MM.1S (cell line): ENCODE results near the gene CD209.

Source experiments
- DNase-seq: peaks from one replicate; pipeline ENCODE4 v3.0.0-alpha.2; 2015
- H2AFZ ChIP-seq: fragments of 300-600 bp; sonication (generic); 2 replicates; pipeline ENCODE4 v1.6.0; 2016; ENCODE audit warnings: antibody characterized with exemption, low read length
- H3F3A ChIP-seq: fragments of 300-600 bp; sonication (generic); 2 replicates; pipeline ENCODE4 v1.6.1; 2016; ENCODE audit warnings: mild to moderate bottlenecking, antibody characterized with exemption, low read length, moderate library complexity, mixed read lengths; ENCODE audit not compliant: insufficient read depth
- H3K27ac ChIP-seq: fragments of 300-600 bp; sonication (generic); 2 replicates; pipeline ENCODE4 v1.5.1; 2016; ENCODE audit warnings: mild to moderate bottlenecking, low read length
- H3K27me3 ChIP-seq: fragments of 300-600 bp; sonication (generic); replicated peaks from 2 replicates; pipeline ENCODE4 v1.6.0; 2016; ENCODE audit warnings: low read length; ENCODE audit not compliant: insufficient read depth
- H3K36me3 ChIP-seq: fragments of 300-600 bp; sonication (generic); replicated peaks from 2 replicates; pipeline ENCODE4 v1.6.1; 2016; ENCODE audit warnings: mild to moderate bottlenecking, low read length, mixed read lengths; ENCODE audit not compliant: insufficient read depth
- H3K4me1 ChIP-seq: fragments of 300-600 bp; sonication (generic); 2 replicates; pipeline ENCODE4 v1.6.1; 2016; ENCODE audit warnings: low read length, mixed read lengths
- H3K4me2 ChIP-seq: fragments of 300-600 bp; sonication (generic); 2 replicates; pipeline ENCODE4 v1.6.0; 2016; ENCODE audit warnings: low read depth, low read length
- H3K4me3 ChIP-seq: fragments of 300-600 bp; sonication (generic); 2 replicates; pipeline ENCODE4 v1.5.1; 2016; ENCODE audit warnings: low read length, mixed read lengths
- H3K79me2 ChIP-seq: fragments of 300-600 bp; sonication (generic); 2 replicates; pipeline ENCODE4 v1.6.1; 2016; ENCODE audit warnings: mixed run types, low read length, mixed read lengths
- H3K9ac ChIP-seq: fragments of 300-600 bp; sonication (generic); 2 replicates; pipeline ENCODE4 v1.6.1; 2016; ENCODE audit warnings: low read length, mixed read lengths
- H3K9me2 ChIP-seq: fragments of 300-600 bp; sonication (generic); replicated peaks from 2 replicates; pipeline ENCODE4 v1.6.1; 2016; ENCODE audit warnings: mild to moderate bottlenecking, low read length, mixed read lengths; ENCODE audit not compliant: insufficient read depth
- H3K9me3 ChIP-seq: fragments of 300-600 bp; sonication (generic); replicated peaks from 2 replicates; pipeline ENCODE4 v1.6.1; 2016; ENCODE audit warnings: mild to moderate bottlenecking, low read length, mixed read lengths; ENCODE audit not compliant: insufficient read depth
- H4K20me1 ChIP-seq: fragments of 300-600 bp; sonication (generic); 2 replicates; pipeline ENCODE4 v1.6.1; 2016; ENCODE audit warnings: mild to moderate bottlenecking, low read length, moderate library complexity, mixed read lengths; ENCODE audit not compliant: insufficient read depth
- CTCF ChIP-seq: fragments of 300-600 bp; sonication (generic); IDR thresholded peaks from 2 replicates; pipeline ENCODE4 v1.5.1; 2016; ENCODE audit warnings: antibody characterized with exemption, low read length, mixed read lengths
- EZH2 ChIP-seq: fragments of 300-600 bp; sonication (generic); optimal IDR thresholded peaks from 2 replicates; pipeline ENCODE3; 2017; ENCODE audit warnings: low read depth, mild to moderate bottlenecking, antibody characterized with exemption, low read length, mixed read lengths
- EZH2phosphoT487 ChIP-seq: fragments of 300-600 bp; sonication (generic); IDR thresholded peaks from 2 replicates; pipeline ENCODE4 v1.6.1; 2018; ENCODE audit warnings: antibody characterized with exemption, low read length

Gene CD209

GRCh38 chr19:7729831-7730285, 17.5 kb downstream of the CD209 start:
- Histone ChIP-seq H3K79me2 (no peaks in the 10 kb centered on the region), H3K4me2 (no peak overlapping the region), H3K27ac (no peak overlapping the region), H3F3A (no peaks in the 10 kb centered on the region), H3K4me3 (no peak overlapping the region), H3K9me2 (no peaks in the 10 kb centered on the region), H3K9me3 (no peaks in the 10 kb centered on the region), H4K20me1 (no peaks in the 10 kb centered on the region), H3K27me3 (peaks cover 91% of the 10 kb centered on the region), H3K9ac (no peak overlapping the region), H2AFZ (no peak overlapping the region), H3K36me3 (no peaks in the 10 kb centered on the region), H3K4me1 (no peaks in the 10 kb centered on the region)
- TF ChIP-seq EZH2, result no peak
- no peak for TF ChIP-seq EZH2phosphoT487
- TF ChIP-seq CTCF, result no peak
- no peak for DNase-seq

- DNase-seq, result no peak
These were observed 18.1 kb downstream of the CD209 start for GRCh38 chr19:7729211-7729610.

GRCh38 chr19:7725791-7726190, 21.5 kb downstream of the CD209 start:
- H3K9me2 ChIP-seq, result no peaks in the 10 kb centered on the region
- H3K4me3 ChIP-seq, result no peak overlapping the region
- H3K27me3 ChIP-seq, result peaks cover 92% of the 10 kb centered on the region
- no peak overlapping the region for H3K9ac ChIP-seq
- TF ChIP-seq EZH2phosphoT487 (no peak), EZH2 (no peak)
- H4K20me1 ChIP-seq, result no peaks in the 10 kb centered on the region
- H3K4me2 ChIP-seq, result no peak overlapping the region
- H3K4me1 ChIP-seq, result no peaks in the 10 kb centered on the region
- no peak overlapping the region for H3K27ac ChIP-seq
- no peaks in the 10 kb centered on the region for H3K36me3 ChIP-seq
- no peaks in the 10 kb centered on the region for H3K9me3 ChIP-seq
- H3K79me2 ChIP-seq, result no peaks in the 10 kb centered on the region
- no peak overlapping the region for H2AFZ ChIP-seq
- DNase-seq, result no peak
- no peaks in the 10 kb centered on the region for H3F3A ChIP-seq

More at GRCh38 chr19:7729211-7729610, 18.1 kb downstream of the CD209 start:
- no peak overlapping the region for H3K4me2 ChIP-seq
- H3K9me3 ChIP-seq, result no peaks in the 10 kb centered on the region
- no peaks in the 10 kb centered on the region for H3K9me2 ChIP-seq
- H3K9ac ChIP-seq, result no peak overlapping the region
- H3K4me1 ChIP-seq, result no peaks in the 10 kb centered on the region
- no peak overlapping the region for H2AFZ ChIP-seq
- no peak overlapping the region for H3K4me3 ChIP-seq
- TF ChIP-seq EZH2 (no peak), EZH2phosphoT487 (no peak), CTCF (no peak)
- H3K36me3 ChIP-seq, result no peaks in the 10 kb centered on the region
- no peaks in the 10 kb centered on the region for H4K20me1 ChIP-seq
- H3K79me2 ChIP-seq, result no peaks in the 10 kb centered on the region
- H3F3A ChIP-seq, result no peaks in the 10 kb centered on the region
- H3K27ac ChIP-seq, result no peak overlapping the region
- peaks cover 91% of the 10 kb centered on the region for H3K27me3 ChIP-seq

GRCh38 chr19:7722231-7722651, 25.1 kb downstream of the CD209 start:
- Histone ChIP-seq H3K4me1 (no peaks in the 10 kb centered on the region), H3K79me2 (no peaks in the 10 kb centered on the region), H3F3A (no peaks in the 10 kb centered on the region), H2AFZ (no peak overlapping the region), H4K20me1 (no peaks in the 10 kb centered on the region), H3K9me3 (no peaks in the 10 kb centered on the region), H3K36me3 (no peaks in the 10 kb centered on the region), H3K27ac (no peak overlapping the region), H3K4me2 (no peak overlapping the region), H3K27me3 (peaks cover 87% of the 10 kb centered on the region), H3K9me2 (no peaks in the 10 kb centered on the region), H3K4me3 (no peak overlapping the region), H3K9ac (no peak overlapping the region)
- DNase-seq, result no peak
- TF ChIP-seq EZH2 (no peak), EZH2phosphoT487 (no peak), CTCF (no peak)
